Medulla oblongata (tissue), 1 donor: Measurements from ENCODE around the gene FBXL13.
"Not testable (repeated sequence)": the region's sequence is repeated elsewhere in the genome, so short reads cannot be mapped to it uniquely, and the experiment has no call there.

Experiments
- DNase-seq: peaks from one replicate; pipeline ENCODE4 v3.0.0-alpha.2; 2015; ENCODE audit errors: extremely low spot score

FBXL13 gene

GRCh38 chr7:102819151-102819550 is 255.4 kb downstream of the FBXL13 start:
- DNase-seq: no peak

- DNase-seq: no peak
Observed at GRCh38 chr7:102817616-102818573, 256.7 kb downstream of the FBXL13 start.

- no peak for DNase-seq
Observed at GRCh38 chr7:102814025-102814471, 260.5 kb downstream of the FBXL13 start.

GRCh38 chr7:102813191-102814024 is 261.2 kb downstream of the FBXL13 start:
- no peak for DNase-seq

- no peak for DNase-seq
Observed at GRCh38 chr7:102811942-102812678, 262.5 kb downstream of the FBXL13 start.

GRCh38 chr7:102810916-102811315 is 263.7 kb downstream of the FBXL13 start:
- no peak for DNase-seq

- no peak for DNase-seq
Observed at GRCh38 chr7:102806613-102807012, 268.0 kb downstream of the FBXL13 start.

- DNase-seq: not testable (repeated sequence)
Observed at GRCh38 chr7:102795987-102796595, 278.5 kb downstream of the FBXL13 start.

GRCh38 chr7:102794567-102794966 is 280.0 kb downstream of the FBXL13 start:
- not testable (repeated sequence) for DNase-seq

GRCh38 chr7:102791831-102792230 is 282.8 kb downstream of the FBXL13 start:
- DNase-seq: not testable (repeated sequence)

- DNase-seq: not testable (repeated sequence)
Observed at GRCh38 chr7:102791367-102791766, 283.2 kb downstream of the FBXL13 start.

- DNase-seq: not testable (repeated sequence)
Observed at GRCh38 chr7:102790364-102791100, 284.1 kb downstream of the FBXL13 start.

GRCh38 chr7:102788770-102789169 is 285.8 kb downstream of the FBXL13 start:
- not testable (repeated sequence) for DNase-seq

- not testable (repeated sequence) for DNase-seq
Observed at GRCh38 chr7:102780926-102781325, 293.7 kb downstream of the FBXL13 start.

- not testable (repeated sequence) for DNase-seq
Observed at GRCh38 chr7:102778663-102779062, 295.9 kb downstream of the FBXL13 start.

GRCh38 chr7:102776217-102776616 is 298.4 kb downstream of the FBXL13 start:
- not testable (repeated sequence) for DNase-seq

GRCh38 chr7:102770467-102770866 is 304.1 kb downstream of the FBXL13 start:
- DNase-seq: not testable (repeated sequence)

- not testable (repeated sequence) for DNase-seq
Observed at GRCh38 chr7:102769657-102770192, 304.9 kb downstream of the FBXL13 start.

GRCh38 chr7:102763295-102763905 is 311.2 kb downstream of the FBXL13 start:
- not testable (repeated sequence) for DNase-seq
